Sigmoid colon (tissue), 7 donors: ENCODE data around the gene HKDC1. TPM values are rescaled to one million over a fixed set of nuclear protein-coding genes. Genes with fewer than 3 reads are reported as not detected.

ENCODE experiments used
- DNase-seq: peaks from one replicate; pipeline ENCODE4 v3.0.0-alpha.2; 2019
- H3K27ac ChIP-seq, 4 donors: fragments of 200-600 bp; sonication (generic); one replicate each; pipeline ENCODE4 v1.5.1; 2016 to 2019; ENCODE audit warnings: mild to moderate bottlenecking in 1 of 4
- H3K27me3 ChIP-seq, 3 donors: fragments of 200-600 bp; sonication (generic); one replicate each; pipeline ENCODE4 v1.5.1; 2019; ENCODE audit warnings: mild to moderate bottlenecking in 1 of 3
- H3K36me3 ChIP-seq, 4 donors: fragments of 200-600 bp; sonication (generic); one replicate each; pipeline ENCODE4 v1.5.1; 2016 to 2019
- H3K4me1 ChIP-seq, 4 donors: fragments of 200-600 bp; sonication (generic); one replicate each; pipeline ENCODE4 v1.5.1; 2017 to 2019
- H3K4me3 ChIP-seq, 4 donors: fragments of 200-600 bp; sonication (generic); one replicate each; pipeline ENCODE4 v1.5.1; 2017 to 2019; ENCODE audit warnings: mild to moderate bottlenecking in 2 of 4, moderate library complexity in 1 of 4
- H3K9me3 ChIP-seq, 4 donors: fragments of 200-600 bp in 3 of 4; sonication (generic) in 3 of 4; one replicate each; pipeline versions ENCODE4 v1.5.1 to v1.6.1; 2013 to 2019
- EP300 ChIP-seq, 4 donors: sonication (generic); formaldehyde crosslinking; IDR thresholded peaks; one replicate each; pipeline ENCODE4 v1.6.1; 2017; ENCODE audit warnings: antibody characterized with exemption in 4 of 4
- POLR2A ChIP-seq, 2 donors: fragments of 450-650 bp; IDR thresholded peaks; one replicate each; pipeline ENCODE4 v1.6.1; 2016; ENCODE audit warnings: antibody characterized with exemption in 2 of 2, mild to moderate bottlenecking in 2 of 2, moderate library complexity in 2 of 2
- POLR2AphosphoS5 ChIP-seq, 4 donors: sonication (generic); formaldehyde crosslinking; IDR thresholded peaks; one replicate each; pipeline ENCODE4 v1.6.1; 2017; ENCODE audit warnings: antibody characterized with exemption in 4 of 4
- WGBS, 2 donors: extraction: QIAGEN DNeasy Blood & Tissue Kit; methylation state at CpG; one replicate each; pipeline ENCODE4 v1.1.7; 2013; 5-methylcytosine and 5-hydroxymethylcytosine counted together
- intact Hi-C: fragments of 100-400 bp; cut with DNase I; formaldehyde crosslinking; loops from one replicate; pipeline ENCODE4 v1.15.1; 2023
- polyA plus RNA-seq, 3 donors: library from polyadenylated mRNA; stranded (reverse); fragments of 200-250 nt; gene quantifications; one replicate each; pipeline ENCODE4 v1.2.3, GENCODE V29; 2013
- total RNA-seq, 4 donors: library from RNA; depleted of rRNA; stranded (reverse); fragments of >200 nt; gene quantifications; one replicate each; pipeline ENCODE4 v1.1.0, GENCODE V29; 2016
- TF ChIP-seq, protein P1 (sequence below), 4 experiments: fragments of 450-650 bp in 3 of 4; fragments of 200-600 bp in 1 of 4; IDR thresholded peaks; one replicate each; pipeline ENCODE4 v1.5.1; 2016 to 2019; ENCODE audit warnings: antibody characterized with exemption in 4 of 4, mild to moderate bottlenecking in 3 of 4, moderate library complexity in 2 of 4
- donor health status: healthy with polysubstance abuse.
- donor health status: Bipolar disorder and iron deficiency.
- donor health status: healthy.

Gene HKDC1
- total and polyA plus RNA-seq, 7 donors = 8.4 to 33.3 (median 19.2) TPM; not detected in 4

DNA sequence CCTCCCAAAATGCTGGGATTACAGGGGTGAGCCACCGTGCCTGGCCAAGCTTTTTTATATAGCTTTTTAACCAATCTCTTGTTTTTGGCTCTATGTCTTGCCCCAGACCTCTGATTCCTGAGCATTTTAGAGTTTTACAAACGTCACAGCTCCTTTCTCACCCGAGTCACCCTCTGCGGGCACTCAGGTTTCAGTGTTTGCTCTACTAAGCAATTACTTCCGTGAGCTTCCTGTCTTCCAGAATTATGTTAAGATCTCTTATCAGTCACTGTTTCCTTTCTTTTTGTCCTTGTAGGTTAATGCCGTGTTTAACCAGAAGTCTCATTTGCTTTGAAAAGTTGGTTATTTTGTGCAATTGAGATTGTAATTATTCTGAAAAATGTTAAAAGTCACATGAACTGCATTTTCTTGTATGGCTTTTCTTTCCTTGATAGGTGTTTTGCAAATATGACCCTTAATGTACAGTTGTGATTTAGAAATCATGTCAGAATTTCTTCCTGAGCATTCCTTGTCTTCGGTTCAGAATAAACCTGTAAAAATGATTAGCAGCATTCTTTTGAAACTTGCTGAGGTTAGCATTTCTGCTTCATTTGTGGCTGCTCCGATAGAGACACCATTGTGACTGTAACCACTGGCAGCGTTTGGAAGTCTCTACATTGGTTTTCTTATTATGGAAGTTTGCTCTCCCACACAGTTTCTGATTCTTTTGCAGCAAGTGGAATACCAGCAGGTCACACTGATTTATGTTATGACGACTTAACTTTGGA is 4.5 kb upstream of the HKDC1 start:
- H3K4me3 ChIP-seq = no peak overlapping the region
- 35 to 45% methylated on average over 10 of the region's 10 CpGs for WGBS, 2 donors

DNA sequence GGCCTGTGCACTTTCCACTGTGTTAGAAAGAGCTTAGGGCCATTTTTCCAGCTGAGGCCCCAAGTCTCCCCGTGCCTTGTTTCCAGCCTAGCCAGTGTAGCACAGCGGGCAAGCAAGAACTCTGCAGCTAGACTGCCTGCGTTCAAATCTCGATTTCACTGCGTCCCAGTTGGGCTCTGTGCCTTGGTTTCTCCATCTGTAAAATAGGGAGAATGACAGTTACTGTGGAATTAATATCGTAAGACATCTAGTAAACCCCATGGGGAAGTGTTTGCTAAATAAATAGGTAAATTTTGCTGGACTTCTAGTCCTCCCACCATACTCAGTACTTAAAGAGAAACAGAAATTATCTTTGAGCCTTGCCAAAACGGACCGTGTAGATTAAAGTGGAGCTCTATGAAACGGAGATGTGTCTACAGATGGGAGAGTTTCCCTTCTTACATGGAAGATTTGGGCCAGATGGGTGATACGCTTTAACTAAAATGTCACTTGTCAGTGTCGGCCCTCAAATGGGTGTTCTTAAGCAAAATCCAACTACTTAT is 3.5 kb upstream of the HKDC1 start:
- Histone ChIP-seq H3K36me3 (no peaks in the 10 kb centered on the region), H3K27me3 (peaks cover 0 to 9% (median 0%) of the 10 kb centered on the region in 3 donors), H3K27ac (no peak overlapping the region), H3K4me1 (no peaks in the 10 kb centered on the region), H3K4me3 (no peak overlapping the region), H3K9me3 (no peaks in the 10 kb centered on the region)
- intact Hi-C loops = no loop called here
- DNase-seq = no peak
- WGBS, 2 donors = 84 to 94% methylated on average over 11 of the region's 11 CpGs
- no peak for TF ChIP-seq POLR2A (IDR thresholded peaks at IDR 0.05)
- TF ChIP-seq POLR2AphosphoS5 (IDR thresholded peaks at IDR 0.05) = no peak
- TF ChIP-seq EP300 (IDR thresholded peaks at IDR 0.05) = no peak
- TF ChIP-seq, protein P1, sequence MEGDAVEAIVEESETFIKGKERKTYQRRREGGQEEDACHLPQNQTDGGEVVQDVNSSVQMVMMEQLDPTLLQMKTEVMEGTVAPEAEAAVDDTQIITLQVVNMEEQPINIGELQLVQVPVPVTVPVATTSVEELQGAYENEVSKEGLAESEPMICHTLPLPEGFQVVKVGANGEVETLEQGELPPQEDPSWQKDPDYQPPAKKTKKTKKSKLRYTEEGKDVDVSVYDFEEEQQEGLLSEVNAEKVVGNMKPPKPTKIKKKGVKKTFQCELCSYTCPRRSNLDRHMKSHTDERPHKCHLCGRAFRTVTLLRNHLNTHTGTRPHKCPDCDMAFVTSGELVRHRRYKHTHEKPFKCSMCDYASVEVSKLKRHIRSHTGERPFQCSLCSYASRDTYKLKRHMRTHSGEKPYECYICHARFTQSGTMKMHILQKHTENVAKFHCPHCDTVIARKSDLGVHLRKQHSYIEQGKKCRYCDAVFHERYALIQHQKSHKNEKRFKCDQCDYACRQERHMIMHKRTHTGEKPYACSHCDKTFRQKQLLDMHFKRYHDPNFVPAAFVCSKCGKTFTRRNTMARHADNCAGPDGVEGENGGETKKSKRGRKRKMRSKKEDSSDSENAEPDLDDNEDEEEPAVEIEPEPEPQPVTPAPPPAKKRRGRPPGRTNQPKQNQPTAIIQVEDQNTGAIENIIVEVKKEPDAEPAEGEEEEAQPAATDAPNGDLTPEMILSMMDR (IDR thresholded peaks at IDR 0.05) = no peak

More for the DNA sequence above, 4.5 kb upstream of the HKDC1 start:
- no peak for DNase-seq
- TF ChIP-seq, protein P1 (IDR thresholded peaks at IDR 0.05) = no peak
- TF ChIP-seq POLR2A (IDR thresholded peaks at IDR 0.05) = no peak
- no peak for TF ChIP-seq EP300 (IDR thresholded peaks at IDR 0.05)
- no peak for TF ChIP-seq POLR2AphosphoS5 (IDR thresholded peaks at IDR 0.05)
- Histone ChIP-seq H3K27ac (no peak overlapping the region), H3K4me1 (no peaks in the 10 kb centered on the region), H3K27me3 (peaks cover 0 to 9% (median 0%) of the 10 kb centered on the region in 3 donors), H3K36me3 (no peaks in the 10 kb centered on the region), H3K9me3 (no peaks in the 10 kb centered on the region)
- intact Hi-C loops = no loop called here

DNA sequence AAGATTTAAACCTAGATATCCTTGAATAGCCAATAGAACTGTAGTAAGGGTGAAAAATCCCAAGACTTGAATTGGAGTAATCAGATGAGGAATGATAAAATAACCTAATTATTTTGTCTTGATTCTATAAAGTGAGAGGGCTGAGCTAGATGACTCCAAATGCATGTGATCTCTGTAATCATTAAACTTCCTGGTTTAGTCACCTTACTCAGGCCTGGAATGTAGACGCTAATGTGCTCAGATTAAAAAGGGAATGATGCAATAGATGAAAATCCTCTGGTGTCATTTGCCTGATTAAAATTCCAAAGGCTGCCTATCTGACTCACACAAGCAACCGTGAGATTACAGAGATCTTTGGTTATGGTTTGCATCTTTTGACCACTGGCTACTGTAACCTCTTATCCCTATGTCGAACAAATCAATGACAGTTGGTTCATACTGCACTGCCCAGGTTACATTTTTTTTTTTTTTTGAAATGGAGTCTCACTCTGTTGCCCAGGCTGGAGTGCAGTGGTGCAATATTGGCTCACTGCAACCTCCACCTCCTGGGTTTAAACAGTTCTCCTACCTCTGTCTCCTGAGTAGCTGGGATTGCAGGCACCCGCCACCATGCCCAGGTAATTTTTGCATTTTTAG is 2.9 kb upstream of the HKDC1 start:
- 52 to 77% methylated on average over 4 of the region's 4 CpGs for WGBS, 2 donors
- intact Hi-C loops = no loop called here
- H3K27ac ChIP-seq = no peak overlapping the region

DNA sequence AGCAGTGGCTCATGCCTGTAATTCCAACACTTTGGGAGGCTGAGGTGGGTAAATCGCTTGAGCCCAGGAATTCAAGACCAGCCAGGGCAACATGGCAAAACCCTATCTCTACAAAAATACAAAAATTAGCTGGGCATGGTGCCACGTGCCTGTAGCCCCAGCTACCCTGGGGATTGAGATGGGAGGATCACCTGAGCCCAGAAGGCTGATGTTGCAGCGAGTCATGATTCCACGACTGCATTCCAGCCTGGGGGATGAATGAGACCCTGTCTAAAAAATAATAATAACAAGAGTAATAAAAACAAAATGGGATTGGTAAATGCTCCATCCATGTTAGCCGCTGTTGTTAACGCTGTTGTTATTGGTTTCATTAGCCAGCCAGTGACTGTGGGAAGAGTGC is 1.3 kb upstream of the HKDC1 start:
- intact Hi-C loops = no loop called here
- no peak overlapping the region for H3K27ac ChIP-seq
- H3K4me1 ChIP-seq = no peaks in the 10 kb centered on the region
- no peak overlapping the region for H3K4me3 ChIP-seq
- WGBS, 2 donors = 95 to 96% methylated on average over 6 of the region's 6 CpGs
- DNase-seq = no peak
- H3K27me3 ChIP-seq = peaks cover 0 to 9% (median 0%) of the 10 kb centered on the region in 3 donors
- H3K36me3 ChIP-seq = no peaks in the 10 kb centered on the region
- TF ChIP-seq POLR2AphosphoS5 (IDR thresholded peaks at IDR 0.05) (no peak), POLR2A (IDR thresholded peaks at IDR 0.05) (no peak), EP300 (IDR thresholded peaks at IDR 0.05) (no peak)
- TF ChIP-seq, protein P1 (IDR thresholded peaks at IDR 0.05) = no peak
- no peaks in the 10 kb centered on the region for H3K9me3 ChIP-seq

More for the DNA sequence above, 2.9 kb upstream of the HKDC1 start:
- peaks cover 0 to 9% (median 0%) of the 10 kb centered on the region in 3 donors for H3K27me3 ChIP-seq
- H3K4me1 ChIP-seq = no peaks in the 10 kb centered on the region
- DNase-seq = no peak
- H3K4me3 ChIP-seq = no peak overlapping the region
- no peaks in the 10 kb centered on the region for H3K9me3 ChIP-seq
- H3K36me3 ChIP-seq = no peaks in the 10 kb centered on the region
- TF ChIP-seq, protein P1 (IDR thresholded peaks at IDR 0.05) = no peak
- TF ChIP-seq POLR2A (IDR thresholded peaks at IDR 0.05) = no peak
- TF ChIP-seq POLR2AphosphoS5 (IDR thresholded peaks at IDR 0.05) = no peak
- TF ChIP-seq EP300 (IDR thresholded peaks at IDR 0.05) = no peak
